IPS-15b (cell line): ENCODE results near the gene MPI.
"Not testable (repeated sequence)": the region's sequence is repeated elsewhere in the genome, so short reads cannot be mapped to it uniquely, and the experiment has no call there.

Source experiments
- H3K27me3 ChIP-seq: one replicate; pipeline ENCODE4 v1.6.1; 2013; ENCODE audit warnings: low read length; ENCODE audit not compliant: control insufficient read depth, insufficient read depth
- H3K36me3 ChIP-seq: one replicate; pipeline ENCODE4 v1.6.1; 2013; ENCODE audit warnings: low read length; ENCODE audit not compliant: control insufficient read depth, insufficient read depth
- H3K4me1 ChIP-seq: one replicate; pipeline ENCODE4 v1.6.1; 2013; ENCODE audit warnings: mild to moderate bottlenecking, low read length; ENCODE audit not compliant: control insufficient read depth, insufficient read depth
- H3K4me3 ChIP-seq: one replicate; pipeline ENCODE4 v1.5.1; 2013; ENCODE audit warnings: low read depth, low read length
- H3K9ac ChIP-seq: one replicate; pipeline ENCODE4 v1.6.1; 2013; ENCODE audit warnings: low read depth, mild to moderate bottlenecking, low read length
- H3K9me3 ChIP-seq: one replicate; pipeline ENCODE4 v1.6.1; 2013; ENCODE audit warnings: mild to moderate bottlenecking, low read length; ENCODE audit not compliant: control insufficient read depth, insufficient read depth

MPI gene

GRCh38 chr15:74884428-74885223 lies 5.2 kb upstream of the MPI start:
- Histone ChIP-seq H3K9ac (no peak overlapping the region), H3K27me3 (no peaks in the 10 kb centered on the region), H3K4me3 (no peak overlapping the region), H3K4me1 (no peaks in the 10 kb centered on the region), H3K36me3 (no peaks in the 10 kb centered on the region), H3K9me3 (no peaks in the 10 kb centered on the region)

DNA sequence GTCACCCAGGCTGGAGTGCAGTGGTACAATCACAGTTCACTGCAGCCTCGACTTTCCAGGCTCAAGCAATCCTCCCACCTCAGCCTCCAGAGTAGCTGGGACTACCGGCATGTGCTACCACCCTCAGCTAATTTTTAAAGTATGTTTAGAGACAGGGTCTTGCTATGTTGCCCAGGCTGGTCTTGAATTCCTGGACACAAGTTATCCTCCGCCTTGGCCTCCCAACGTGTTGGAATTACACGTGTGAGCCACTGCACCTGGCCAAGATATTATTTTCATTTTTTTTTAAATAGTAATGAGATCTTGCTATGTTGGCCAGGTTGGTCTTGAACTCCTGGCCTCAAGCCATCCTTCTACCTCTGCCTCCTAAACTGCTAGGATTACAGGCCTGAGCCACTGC lies 4.4 kb upstream of the MPI start:
- Histone ChIP-seq H3K4me1 (no peaks in the 10 kb centered on the region), H3K4me3 (no peak overlapping the region), H3K9me3 (no peaks in the 10 kb centered on the region), H3K9ac (no peak overlapping the region), H3K36me3 (peaks cover 2% of the 10 kb centered on the region), H3K27me3 (no peaks in the 10 kb centered on the region)

GRCh38 chr15:74887537-74888193 lies 2.2 kb upstream of the MPI start:
- H3K4me3 ChIP-seq, H3K27me3 ChIP-seq, H3K4me1 ChIP-seq, H3K9me3 ChIP-seq, H3K36me3 ChIP-seq, H3K9ac ChIP-seq: not testable (repeated sequence)

GRCh38 chr15:74888716-74889115 lies 1.1 kb upstream of the MPI start:
- H3K36me3 ChIP-seq = peaks cover 11% of the 10 kb centered on the region
- H3K4me1 ChIP-seq = no peaks in the 10 kb centered on the region
- H3K9ac ChIP-seq = no peak overlapping the region

DNA sequence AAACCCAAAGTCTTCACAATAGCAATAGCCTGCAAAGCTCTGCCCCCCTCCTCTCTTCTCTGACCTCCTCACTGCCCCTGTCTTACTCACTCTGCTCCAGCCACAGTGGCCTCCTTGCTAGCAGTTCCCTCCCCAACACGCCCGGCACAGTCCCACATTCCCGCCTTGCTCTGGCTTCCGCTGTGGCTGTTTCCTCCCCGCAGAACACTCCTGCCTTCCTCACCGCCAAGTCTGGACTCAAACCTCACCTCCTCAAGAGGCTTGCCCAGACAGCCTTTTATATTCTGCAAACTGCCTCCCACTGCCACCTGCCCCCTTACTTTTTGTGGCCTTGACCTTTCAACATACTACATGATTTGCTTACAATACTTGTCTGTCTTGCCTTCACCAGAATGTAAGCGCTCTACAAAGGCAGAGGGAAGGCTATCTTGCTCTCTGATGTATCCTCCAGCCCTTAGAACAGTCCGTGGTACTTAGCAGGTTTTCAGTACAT lies 406 bp upstream of the MPI start:
- peak overlapping the region; percentile 41 for H3K9ac ChIP-seq
- no peaks in the 10 kb centered on the region for H3K4me1 ChIP-seq
- no peaks in the 10 kb centered on the region for H3K9me3 ChIP-seq
- H3K36me3 ChIP-seq = peaks cover 11% of the 10 kb centered on the region
- H3K27me3 ChIP-seq = no peaks in the 10 kb centered on the region
- H3K4me3 ChIP-seq = peak overlapping the region; percentile 99

More at GRCh38 chr15:74888716-74889115, 1.1 kb upstream of the MPI start:
- H3K9me3 ChIP-seq = no peaks in the 10 kb centered on the region
- H3K4me3 ChIP-seq = no peak overlapping the region
- no peaks in the 10 kb centered on the region for H3K27me3 ChIP-seq

DNA sequence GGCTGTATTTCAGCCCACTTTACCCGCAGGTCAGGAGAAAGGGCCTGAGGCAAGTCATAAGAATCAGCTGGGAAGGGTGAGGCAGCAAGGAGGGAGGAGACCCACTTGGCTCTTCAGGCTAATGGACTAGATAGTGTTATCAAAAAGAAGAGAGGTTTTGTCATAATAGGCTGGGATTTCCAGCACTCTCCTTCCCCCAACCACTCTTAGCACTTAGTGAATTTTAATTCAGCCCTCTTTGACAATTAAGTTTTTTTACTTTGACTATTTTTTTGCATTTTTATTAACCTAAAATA lies 771 bp downstream of the MPI start:
- Histone ChIP-seq H3K4me3 (peak overlapping the region; percentile 99), H3K9ac (peak overlapping the region; percentile 96), H3K4me1 (no peaks in the 10 kb centered on the region), H3K27me3 (no peaks in the 10 kb centered on the region), H3K9me3 (no peaks in the 10 kb centered on the region), H3K36me3 (peaks cover 11% of the 10 kb centered on the region)

DNA sequence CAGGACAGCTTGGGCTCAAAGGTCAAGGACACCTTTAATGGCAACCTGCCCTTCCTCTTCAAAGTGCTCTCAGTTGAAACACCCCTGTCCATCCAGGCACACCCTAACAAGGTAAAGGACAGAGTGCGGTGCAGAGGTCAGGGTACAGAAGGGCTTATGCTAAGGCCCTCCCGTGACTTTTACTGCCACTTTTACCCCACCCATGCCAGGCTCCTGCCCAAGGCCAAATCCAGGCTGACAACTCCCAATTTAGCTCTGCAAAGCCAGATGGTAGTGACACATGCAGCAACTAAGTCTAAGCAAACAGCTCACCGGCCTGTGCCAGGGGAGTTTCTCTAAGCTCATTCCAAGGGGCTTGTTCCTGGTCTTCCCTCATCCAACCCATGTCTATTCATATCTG lies 1.6 kb downstream of the MPI start:
- Histone ChIP-seq H3K9ac (no peak overlapping the region), H3K36me3 (peaks cover 16% of the 10 kb centered on the region), H3K9me3 (no peaks in the 10 kb centered on the region), H3K4me3 (no peak overlapping the region), H3K4me1 (no peaks in the 10 kb centered on the region), H3K27me3 (no peaks in the 10 kb centered on the region)

- H3K9me3 ChIP-seq = no peaks in the 10 kb centered on the region
- H3K36me3 ChIP-seq = peaks cover 16% of the 10 kb centered on the region
- no peak overlapping the region for H3K4me3 ChIP-seq
- no peaks in the 10 kb centered on the region for H3K27me3 ChIP-seq
- H3K4me1 ChIP-seq = no peaks in the 10 kb centered on the region
- no peak overlapping the region for H3K9ac ChIP-seq
These were observed 2.5 kb downstream of the MPI start for GRCh38 chr15:74892313-74892712.

DNA sequence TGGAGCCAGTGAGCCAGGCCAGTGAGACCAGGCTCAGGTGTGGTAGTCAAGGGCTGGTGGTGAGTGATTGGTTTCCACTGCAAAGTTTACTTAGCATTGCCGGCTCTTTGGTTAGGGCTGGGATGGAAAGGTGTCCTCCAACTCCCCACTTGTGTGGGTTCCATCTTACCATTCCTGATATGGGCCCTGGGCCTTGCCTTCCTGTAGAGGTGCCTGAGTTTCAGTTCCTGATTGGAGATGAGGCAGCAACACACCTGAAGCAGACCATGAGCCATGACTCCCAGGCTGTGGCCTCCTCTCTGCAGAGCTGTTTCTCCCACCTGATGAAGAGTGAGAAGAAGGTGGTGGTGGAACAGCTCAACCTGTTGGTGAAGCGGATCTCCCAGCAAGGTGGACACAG lies 3.1 kb downstream of the MPI start:
- H3K36me3 ChIP-seq = peaks cover 16% of the 10 kb centered on the region

DNA sequence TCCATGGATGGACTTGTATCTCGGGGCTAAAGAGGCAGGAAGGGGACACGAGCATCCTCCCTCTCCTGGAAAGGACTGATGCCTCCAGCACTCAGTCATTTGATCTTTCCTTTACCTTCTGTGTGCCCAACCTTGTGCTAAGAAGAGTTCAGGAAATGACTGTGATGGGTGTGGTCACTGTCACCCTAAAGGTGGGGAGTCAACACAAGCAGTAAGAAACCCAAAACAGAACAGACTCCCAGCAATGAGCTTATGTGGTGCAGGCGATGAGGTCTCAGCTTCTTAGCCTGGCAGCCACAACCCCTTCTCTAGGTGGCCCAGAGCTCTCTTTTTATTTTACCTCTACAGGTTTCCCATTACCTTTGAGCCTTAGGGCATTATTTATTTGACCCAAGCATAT lies 3.8 kb downstream of the MPI start:
- no peak overlapping the region for H3K4me3 ChIP-seq
- H3K9me3 ChIP-seq = no peaks in the 10 kb centered on the region
- no peaks in the 10 kb centered on the region for H3K4me1 ChIP-seq
- H3K36me3 ChIP-seq = peaks cover 20% of the 10 kb centered on the region
- no peaks in the 10 kb centered on the region for H3K27me3 ChIP-seq
- no peak overlapping the region for H3K9ac ChIP-seq

More for the DNA sequence above, 3.1 kb downstream of the MPI start:
- no peaks in the 10 kb centered on the region for H3K9me3 ChIP-seq
- H3K27me3 ChIP-seq = no peaks in the 10 kb centered on the region
- H3K4me3 ChIP-seq = no peak overlapping the region
- no peaks in the 10 kb centered on the region for H3K4me1 ChIP-seq
- H3K9ac ChIP-seq = no peak overlapping the region

DNA sequence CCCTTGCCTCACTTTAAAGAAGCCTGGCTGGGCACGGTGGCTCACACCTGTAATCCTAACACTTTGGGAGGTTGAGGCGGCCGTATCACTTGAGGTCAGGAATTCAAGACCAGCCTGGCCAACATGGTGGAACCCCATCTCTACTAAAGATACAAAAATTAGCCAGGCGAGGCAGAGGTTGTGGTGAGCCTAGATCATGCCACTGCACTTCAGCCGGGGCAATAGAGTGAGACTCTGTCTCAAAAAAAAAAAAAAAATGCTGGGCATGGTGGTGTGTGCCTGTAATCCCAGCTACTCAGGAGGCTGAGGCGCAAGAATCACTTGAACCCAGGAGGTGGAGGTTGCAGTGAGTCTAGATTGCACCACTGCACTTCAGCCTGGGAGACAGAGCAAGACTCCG lies 4.5 kb downstream of the MPI start:
- H3K36me3 ChIP-seq = peaks cover 20% of the 10 kb centered on the region
- H3K4me1 ChIP-seq, H3K9me3 ChIP-seq, H3K9ac ChIP-seq, H3K4me3 ChIP-seq, H3K27me3 ChIP-seq: not testable (repeated sequence)

DNA sequence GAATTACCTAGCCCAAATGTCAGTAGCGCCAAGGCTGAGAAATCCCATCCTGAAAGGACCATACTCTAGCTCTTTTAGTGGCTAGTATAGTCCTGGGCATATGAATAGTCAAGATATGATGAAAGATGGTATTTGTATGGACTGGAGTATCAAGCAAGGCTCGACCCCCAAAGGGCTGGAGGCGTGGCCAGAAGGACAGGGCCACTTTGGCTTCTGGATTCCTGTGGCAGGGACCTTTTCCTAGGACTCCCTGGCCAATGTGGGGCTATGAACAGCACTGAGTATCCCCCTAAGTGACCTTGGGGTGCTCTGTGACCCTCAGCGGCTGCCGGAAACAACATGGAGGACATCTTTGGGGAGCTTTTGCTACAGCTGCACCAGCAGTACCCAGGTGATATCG lies 6.0 kb downstream of the MPI start:
- Histone ChIP-seq H3K4me1 (no peaks in the 10 kb centered on the region), H3K36me3 (peaks cover 25% of the 10 kb centered on the region), H3K27me3 (no peaks in the 10 kb centered on the region), H3K9ac (no peak overlapping the region), H3K4me3 (no peak overlapping the region), H3K9me3 (no peaks in the 10 kb centered on the region)
